OCI-LY1 (cell line): ENCODE measurements around the gene ECEL1.

Experiments
- H2AFZ ChIP-seq: fragments of 200-600 bp; sonication (generic), shearing (Covaris generic); 2 replicates; pipeline ENCODE4 v1.6.0; 2014; ENCODE audit warnings: antibody characterized with exemption, mild to moderate bottlenecking, low read length
- H3F3A ChIP-seq: fragments of 200-600 bp; sonication (generic), shearing (Covaris generic); 2 replicates; pipeline ENCODE4 v1.6.0; 2014; ENCODE audit warnings: mild to moderate bottlenecking, antibody characterized with exemption, low read length, moderate library complexity; ENCODE audit not compliant: insufficient read depth
- H3K27ac ChIP-seq: fragments of 200-600 bp; sonication (generic); 2 replicates; pipeline ENCODE4 v1.5.1; 2014; ENCODE audit warnings: low read length, mixed run types, mild to moderate bottlenecking, low read depth; ENCODE audit not compliant: poor library complexity, severe bottlenecking
- H3K27me3 ChIP-seq: fragments of 200-600 bp; sonication (generic); 2 replicates; pipeline ENCODE4 v1.6.0; 2014; ENCODE audit warnings: antibody characterized with exemption, mild to moderate bottlenecking, low read length, moderate library complexity; ENCODE audit not compliant: insufficient read depth
- H3K36me3 ChIP-seq: fragments of 200-600 bp; sonication (generic); 2 replicates; pipeline ENCODE4 v1.6.1; 2014; ENCODE audit warnings: mild to moderate bottlenecking, antibody characterized with exemption, low read length, moderate library complexity, mixed read lengths; ENCODE audit not compliant: insufficient read depth
- H3K4me1 ChIP-seq: fragments of 200-600 bp; sonication (generic); 2 replicates; pipeline ENCODE4 v1.5.1; 2014; ENCODE audit warnings: mild to moderate bottlenecking, low read length, moderate library complexity; ENCODE audit not compliant: insufficient read depth, severe bottlenecking
- H3K4me2 ChIP-seq: fragments of 200-600 bp; sonication (generic), shearing (Covaris generic); 2 replicates; pipeline ENCODE4 v1.6.1; 2014; ENCODE audit warnings: low read length
- H3K4me3 ChIP-seq: fragments of 200-600 bp; sonication (generic); 2 replicates; pipeline ENCODE4 v1.5.1; 2014; ENCODE audit warnings: low read length, low read depth, mild to moderate bottlenecking, mixed read lengths; ENCODE audit not compliant: poor library complexity, severe bottlenecking
- H3K79me2 ChIP-seq: fragments of 200-600 bp; shearing (Covaris generic); 2 replicates; pipeline ENCODE4 v1.6.1; 2016; ENCODE audit warnings: mixed run types, low read length, mixed read lengths; ENCODE audit not compliant: insufficient read depth
- H3K9ac ChIP-seq: fragments of 200-600 bp; sonication (generic), shearing (Covaris generic); 2 replicates; pipeline ENCODE4 v1.6.1; 2014; ENCODE audit warnings: mild to moderate bottlenecking, low read length, mixed read lengths
- H3K9me2 ChIP-seq: fragments of 200-600 bp; sonication (generic), shearing (Covaris generic); 2 replicates; pipeline ENCODE4 v1.6.1; 2014; ENCODE audit warnings: low read depth, mild to moderate bottlenecking, low read length, mixed read lengths
- H3K9me3 ChIP-seq: fragments of 200-600 bp; shearing (Covaris generic); 2 replicates; pipeline ENCODE4 v1.6.1; 2014; ENCODE audit warnings: low read length, mixed read lengths
- H4K20me1 ChIP-seq: fragments of 200-600 bp; sonication (generic), shearing (Covaris generic); 2 replicates; pipeline ENCODE4 v1.6.0; 2016; ENCODE audit warnings: mild to moderate bottlenecking, low read length; ENCODE audit not compliant: insufficient read depth
- EZH2 ChIP-seq: fragments of 200-600 bp; sonication (generic), shearing (Covaris generic); IDR thresholded peaks from 2 replicates; pipeline ENCODE4 v1.8.0; 2017; ENCODE audit warnings: borderline replicate concordance, mixed run types, mild to moderate bottlenecking, antibody characterized with exemption, low read length, moderate library complexity, mixed read lengths
- TF ChIP-seq, protein P1 (sequence below): fragments of 200-600 bp; sonication (generic), shearing (Covaris generic); IDR thresholded peaks from 2 replicates; pipeline ENCODE4 v1.5.1; 2017; ENCODE audit warnings: mild to moderate bottlenecking, antibody characterized with exemption, low read length, moderate library complexity, mixed read lengths

Gene ECEL1

DNA sequence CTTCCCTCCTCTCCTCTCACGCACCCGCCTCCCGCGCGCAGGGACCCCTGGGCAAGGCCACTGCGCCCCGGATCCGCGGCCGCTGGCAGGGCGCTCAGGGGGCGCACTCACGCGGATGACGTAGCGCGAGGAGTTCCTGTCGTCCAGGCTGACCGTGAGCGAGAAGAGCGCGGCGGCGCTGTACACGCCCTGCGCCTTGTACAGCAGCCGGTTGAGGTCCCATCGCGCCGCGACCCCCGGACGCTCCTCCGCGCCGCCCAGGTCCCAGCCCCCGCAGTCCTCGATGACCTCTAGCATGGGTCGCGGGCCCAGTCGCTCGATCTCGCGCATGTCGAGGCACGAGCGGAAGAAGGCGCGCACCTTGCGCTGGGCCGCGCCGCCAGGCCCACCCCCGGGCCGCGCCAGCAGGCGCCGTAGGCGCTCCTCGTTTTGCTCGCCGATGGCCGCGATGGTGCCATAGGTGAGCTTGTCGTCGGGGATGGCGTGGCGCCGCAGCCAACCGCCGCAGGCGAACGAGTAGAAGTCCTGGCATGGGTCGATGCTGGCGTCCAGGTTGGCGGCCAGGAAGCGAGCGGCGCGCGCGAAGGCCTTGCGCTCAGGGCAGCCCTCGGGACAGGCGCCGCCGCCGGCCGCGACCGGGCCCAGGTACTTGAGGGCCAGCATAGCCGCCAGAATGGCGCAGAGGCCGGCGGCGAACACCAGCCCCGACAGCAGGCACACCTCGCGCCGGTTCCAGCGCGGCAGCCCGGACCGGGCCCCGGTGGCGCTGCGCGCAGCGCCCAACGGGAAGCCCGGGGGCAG lies 1.7 kb downstream of the ECEL1 start:
- Histone ChIP-seq H3K4me1 (no peaks in the 10 kb centered on the region), H3K9ac (no peak overlapping the region), H3K79me2 (no peaks in the 10 kb centered on the region), H3K27me3 (no peaks in the 10 kb centered on the region), H3K27ac (no peak overlapping the region), H4K20me1 (no peaks in the 10 kb centered on the region), H3F3A (no peaks in the 10 kb centered on the region), H3K4me3 (no peak overlapping the region), H3K4me2 (no peak overlapping the region), H3K36me3 (no peaks in the 10 kb centered on the region), H2AFZ (no peak overlapping the region), H3K9me3 (no peaks in the 10 kb centered on the region), H3K9me2 (no peaks in the 10 kb centered on the region)
- TF ChIP-seq, protein P1, sequence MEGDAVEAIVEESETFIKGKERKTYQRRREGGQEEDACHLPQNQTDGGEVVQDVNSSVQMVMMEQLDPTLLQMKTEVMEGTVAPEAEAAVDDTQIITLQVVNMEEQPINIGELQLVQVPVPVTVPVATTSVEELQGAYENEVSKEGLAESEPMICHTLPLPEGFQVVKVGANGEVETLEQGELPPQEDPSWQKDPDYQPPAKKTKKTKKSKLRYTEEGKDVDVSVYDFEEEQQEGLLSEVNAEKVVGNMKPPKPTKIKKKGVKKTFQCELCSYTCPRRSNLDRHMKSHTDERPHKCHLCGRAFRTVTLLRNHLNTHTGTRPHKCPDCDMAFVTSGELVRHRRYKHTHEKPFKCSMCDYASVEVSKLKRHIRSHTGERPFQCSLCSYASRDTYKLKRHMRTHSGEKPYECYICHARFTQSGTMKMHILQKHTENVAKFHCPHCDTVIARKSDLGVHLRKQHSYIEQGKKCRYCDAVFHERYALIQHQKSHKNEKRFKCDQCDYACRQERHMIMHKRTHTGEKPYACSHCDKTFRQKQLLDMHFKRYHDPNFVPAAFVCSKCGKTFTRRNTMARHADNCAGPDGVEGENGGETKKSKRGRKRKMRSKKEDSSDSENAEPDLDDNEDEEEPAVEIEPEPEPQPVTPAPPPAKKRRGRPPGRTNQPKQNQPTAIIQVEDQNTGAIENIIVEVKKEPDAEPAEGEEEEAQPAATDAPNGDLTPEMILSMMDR, result no peak
- TF ChIP-seq EZH2, result no peak

DNA sequence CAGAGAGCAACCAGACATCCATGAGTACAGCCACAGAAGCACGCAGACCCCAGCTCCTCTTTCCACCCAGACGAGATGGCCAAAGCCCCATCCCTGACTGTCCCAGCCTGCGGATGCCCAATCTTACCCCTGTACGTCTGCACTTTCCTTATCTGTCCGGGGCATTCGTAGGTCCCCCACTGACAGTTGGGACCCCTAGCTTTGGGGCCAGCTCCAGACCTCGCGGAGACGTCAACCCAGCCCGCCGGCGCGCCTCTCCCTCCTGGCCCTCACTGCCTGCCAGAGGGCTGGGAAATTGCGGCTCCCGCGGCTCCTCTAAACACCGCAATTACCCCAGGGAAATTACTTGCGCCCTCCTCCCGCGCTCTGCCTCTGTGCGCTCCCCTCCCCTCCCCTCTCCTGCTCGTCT lies 2.3 kb downstream of the ECEL1 start:
- TF ChIP-seq, protein P1, result no peak
- TF ChIP-seq EZH2, result no peak
- no peaks in the 10 kb centered on the region for H3K9me2 ChIP-seq
- no peaks in the 10 kb centered on the region for H3F3A ChIP-seq
- no peak overlapping the region for H3K27ac ChIP-seq
- H3K9ac ChIP-seq, result no peak overlapping the region
- H3K4me3 ChIP-seq, result no peak overlapping the region
- no peak overlapping the region for H2AFZ ChIP-seq
- H3K27me3 ChIP-seq, result no peaks in the 10 kb centered on the region
- H3K4me2 ChIP-seq, result no peak overlapping the region
- no peaks in the 10 kb centered on the region for H3K79me2 ChIP-seq
- no peaks in the 10 kb centered on the region for H3K36me3 ChIP-seq
- H3K9me3 ChIP-seq, result no peaks in the 10 kb centered on the region
- no peaks in the 10 kb centered on the region for H4K20me1 ChIP-seq
- H3K4me1 ChIP-seq, result no peaks in the 10 kb centered on the region

DNA sequence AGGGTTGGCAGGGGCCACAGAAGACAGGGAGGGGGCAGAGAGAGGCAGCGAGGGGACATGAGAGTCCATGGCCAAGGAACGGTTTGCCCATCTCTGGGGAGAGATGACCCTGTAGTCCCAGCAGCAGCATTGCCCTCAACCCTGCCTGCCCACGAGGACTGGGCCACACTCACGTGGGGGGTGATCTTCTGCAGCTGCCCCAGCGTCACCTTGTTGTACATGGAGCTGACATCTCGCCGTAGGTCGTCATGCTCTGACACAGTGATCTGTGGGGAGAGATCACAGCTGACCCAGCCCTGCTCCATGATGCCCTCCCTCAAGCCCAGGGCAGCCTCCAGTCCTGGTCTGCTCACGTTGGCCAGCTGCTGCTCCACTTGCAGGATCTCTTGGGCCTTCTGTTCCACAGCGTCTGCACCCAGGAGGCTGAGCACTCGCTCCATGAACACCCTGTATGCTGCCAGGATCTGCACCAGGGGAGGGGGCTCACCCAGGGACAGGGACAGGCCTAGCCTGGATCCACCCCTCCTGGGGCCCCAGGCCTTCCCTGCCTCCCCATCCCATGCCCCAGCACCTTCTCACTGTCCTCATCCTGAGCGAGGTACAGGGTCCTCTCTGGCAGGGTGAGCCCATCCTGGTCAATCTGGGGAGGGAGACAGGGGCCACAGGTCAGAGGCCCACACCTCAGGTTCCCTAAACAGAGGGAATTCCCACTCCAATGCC lies 2.8 kb downstream of the ECEL1 start:
- H3K4me1 ChIP-seq, result no peaks in the 10 kb centered on the region
- H3K4me3 ChIP-seq, result no peak overlapping the region
- H3F3A ChIP-seq, result no peaks in the 10 kb centered on the region
- no peaks in the 10 kb centered on the region for H4K20me1 ChIP-seq
- H2AFZ ChIP-seq, result no peak overlapping the region
- no peak overlapping the region for H3K27ac ChIP-seq
- no peaks in the 10 kb centered on the region for H3K27me3 ChIP-seq
- H3K9me2 ChIP-seq, result no peaks in the 10 kb centered on the region
- no peak overlapping the region for H3K9ac ChIP-seq
- H3K4me2 ChIP-seq, result no peak overlapping the region
- no peak for TF ChIP-seq EZH2
- TF ChIP-seq, protein P1, result no peak
- no peaks in the 10 kb centered on the region for H3K9me3 ChIP-seq
- no peaks in the 10 kb centered on the region for H3K36me3 ChIP-seq
- no peaks in the 10 kb centered on the region for H3K79me2 ChIP-seq
